T-cell (primary cell): ENCODE results near the gene INTS1. TPM values are rescaled to one million over a fixed set of nuclear protein-coding genes. Genes with fewer than 3 reads are reported as not detected.

Source experiments
- ATAC-seq, 4 experiments: fragments of 200-7000 bp in 3 of 4; fragments of 150-1000 bp in 1 of 4; cut with Tn5 transposase; replicated peaks in 1 of 4; 1 replicate in 3 of 4; 2 replicates in 1 of 4; pipeline ENCODE4 v1.10.0; 2021; ENCODE audit warnings: moderate library complexity in 3 of 4, mild to moderate bottlenecking in 2 of 4, moderate number of reproducible peaks in 1 of 4
- CTCF ChIA-PET, 2 donors: fragments of 300-600 bp; sonication (Branson Sonifier 250); formaldehyde crosslinking; loops; one replicate each; lab custom pipeline; 2022; ENCODE audit warnings: antibody characterized with exemption in 2 of 2; lab: Charles Lee
- POLR2A ChIA-PET, 2 donors: fragments of 300-600 bp; sonication (Branson Sonifier 250); formaldehyde crosslinking; loops; one replicate each; lab custom pipeline; 2022; ENCODE audit warnings: antibody characterized with exemption in 2 of 2; lab: Charles Lee
- DNase-seq, 35 experiments: peaks; one replicate each; pipeline versions ENCODE4 v3.0.0 to v3.0.0-alpha.2; 2013 to 2023
- H3K27ac ChIP-seq: one replicate; pipeline ENCODE4 v1.5.1; 2013; ENCODE audit warnings: low read length
- H3K27me3 ChIP-seq, 2 experiments: replicated peaks in 1 of 2; 1 replicate in 1 of 2; 2 replicates in 1 of 2; pipeline versions ENCODE4 v1.6.1 to v1.7.0; 2013; ENCODE audit warnings: low read length in 1 of 2, mixed read lengths in 1 of 2; ENCODE audit not compliant: control insufficient read depth in 2 of 2, insufficient read depth in 2 of 2; ENCODE audit errors: extremely low read depth in 1 of 2
- H3K36me3 ChIP-seq, 2 donors: 1 replicate in 1 of 2; 2 replicates in 1 of 2; pipeline versions ENCODE4 v1.6.1 to v1.7.0; 2013; ENCODE audit warnings: low read length in 1 of 2; ENCODE audit not compliant: control insufficient read depth in 2 of 2, insufficient read depth in 1 of 2; ENCODE audit errors: extremely low read depth in 1 of 2
- H3K4me1 ChIP-seq, 2 experiments: 1 replicate in 1 of 2; 2 replicates in 1 of 2; pipeline versions ENCODE4 v1.6.1 to v1.7.0; 2013; ENCODE audit warnings: low read length in 2 of 2, mixed read lengths in 1 of 2; ENCODE audit not compliant: insufficient read depth in 2 of 2, control insufficient read depth in 1 of 2; ENCODE audit errors: extremely low read depth in 1 of 2
- H3K4me3 ChIP-seq, 2 donors: 1 replicate in 1 of 2; 2 replicates in 1 of 2; pipeline versions ENCODE4 v1.5.1 to v1.7.0; 2013; ENCODE audit warnings: mild to moderate bottlenecking in 2 of 2, low read length in 1 of 2, moderate library complexity in 1 of 2; ENCODE audit not compliant: control insufficient read depth in 1 of 2; ENCODE audit errors: extremely low read depth in 1 of 2
- H3K9me3 ChIP-seq: 2 replicates; pipeline ENCODE4 v1.7.0; 2013
- H3K27ac Mint-ChIP-seq, 2 donors: one replicate each; pipeline ENCODE4 v1.8.0; 2020 to 2021; ENCODE audit warnings: mild to moderate bottlenecking in 2 of 2, mixed read lengths in 2 of 2
- H3K27me3 Mint-ChIP-seq, 2 donors: one replicate each; pipeline ENCODE4 v1.8.0; 2021 to 2022; ENCODE audit warnings: mixed read lengths in 2 of 2
- H3K36me3 Mint-ChIP-seq: one replicate; pipeline ENCODE4 v1.8.0; 2021; ENCODE audit warnings: mixed read lengths
- H3K4me1 Mint-ChIP-seq, 3 donors: one replicate each; pipeline ENCODE4 v1.8.0; 2020 to 2022; ENCODE audit warnings: mixed read lengths in 3 of 3, mild to moderate bottlenecking in 1 of 3
- H3K4me3 Mint-ChIP-seq, 3 donors: one replicate each; pipeline ENCODE4 v1.8.0; 2020 to 2022; ENCODE audit warnings: mild to moderate bottlenecking in 3 of 3, mixed read lengths in 3 of 3, moderate library complexity in 3 of 3
- H3K9me3 Mint-ChIP-seq, 3 donors: one replicate each; pipeline ENCODE4 v1.8.0; 2020 to 2022; ENCODE audit warnings: mixed read lengths in 3 of 3
- WGBS: methylation state at CpG from one replicate; pipeline ENCODE4 v1.1.5; 2013; ENCODE audit warnings: missing lambda C conversion rate; ENCODE audit not compliant: insufficient coverage; 5-methylcytosine and 5-hydroxymethylcytosine counted together
- total RNA-seq, 35 experiments: library from RNA in 6 of 35; stranded (reverse) in 6 of 35; fragments of 120-200 nt in 1 of 35; gene quantifications; one replicate each; pipeline versions ENCODE4 v1.2.1 to v1.2.4 and lab custom pipeline; 2013 to 2026

INTS1 gene
- total RNA-seq, 5 donors from 2014 or later (not counting 1 experiment from before 2014, with no cell fraction given), result 102 to 147 (median 131) TPM

GRCh38 chr7:1455241-1455939, 48.8 kb downstream of the INTS1 start:
- no peaks in the 10 kb centered on the region for H3K36me3 ChIP-seq
- DNase-seq (no peak), ATAC-seq (no peak)
- no peak overlapping the region for H3K27ac ChIP-seq
- no peak overlapping the region for H3K4me3 ChIP-seq
- peaks cover 7 to 24% of the 10 kb centered on the region in 2 experiments for H3K4me1 ChIP-seq
- no peaks in the 10 kb centered on the region for H3K36me3 Mint-ChIP-seq
- H3K4me1 Mint-ChIP-seq, result peaks cover 4 to 15% (median 9%) of the 10 kb centered on the region in 3 donors
- H3K27me3 Mint-ChIP-seq, result no peaks in the 10 kb centered on the region
- H3K9me3 ChIP-seq, result no peaks in the 10 kb centered on the region
- 89% methylated on average over 23 of the region's 26 CpGs for WGBS
- CTCF ChIA-PET, result no interaction called here
- H3K4me3 Mint-ChIP-seq, result no peak overlapping the region
- H3K27ac Mint-ChIP-seq, result no peak overlapping the region
- POLR2A ChIA-PET, result no interaction called here
- no peaks in the 10 kb centered on the region for H3K9me3 Mint-ChIP-seq
- peaks cover 0 to 22% of the 10 kb centered on the region in 2 experiments for H3K27me3 ChIP-seq

GRCh38 chr7:1454542-1454941, 49.6 kb downstream of the INTS1 start:
- no peak overlapping the region for H3K27ac Mint-ChIP-seq
- ATAC-seq, result no peak
- H3K9me3 Mint-ChIP-seq, result no peaks in the 10 kb centered on the region
- H3K27me3 Mint-ChIP-seq, result no peaks in the 10 kb centered on the region
- no peak overlapping the region for H3K4me3 Mint-ChIP-seq
- POLR2A ChIA-PET, result no interaction called here
- no peaks in the 10 kb centered on the region for H3K36me3 Mint-ChIP-seq
- H3K9me3 ChIP-seq, result no peaks in the 10 kb centered on the region
- peaks cover 7 to 18% of the 10 kb centered on the region in 2 experiments for H3K4me1 ChIP-seq
- no peak overlapping the region for H3K4me3 ChIP-seq
- CTCF ChIA-PET, result no interaction called here
- no peak overlapping the region for H3K27ac ChIP-seq
- peaks cover 0 to 22% of the 10 kb centered on the region in 2 experiments for H3K27me3 ChIP-seq
- no peaks in the 10 kb centered on the region for H3K36me3 ChIP-seq
- 70% methylated on average over 11 of the region's 14 CpGs for WGBS
- peaks cover 4 to 11% (median 6%) of the 10 kb centered on the region in 3 donors for H3K4me1 Mint-ChIP-seq
- DNase-seq, result no peak

- no peak for ATAC-seq
- Histone ChIP-seq H3K27ac (no peak overlapping the region), H3K4me1 (no peaks in the 10 kb centered on the region), H3K36me3 (no peaks in the 10 kb centered on the region), H3K9me3 (no peaks in the 10 kb centered on the region), H3K4me3 (no peak overlapping the region), H3K27me3 (peaks cover 0 to 17% of the 10 kb centered on the region in 2 experiments)
- Mint-ChIP-seq H3K27ac (no peak overlapping the region), H3K4me1 (peaks cover 0 to 2% (median 0%) of the 10 kb centered on the region in 3 donors), H3K36me3 (no peaks in the 10 kb centered on the region), H3K4me3 (no peak overlapping the region), H3K27me3 (no peaks in the 10 kb centered on the region), H3K9me3 (no peaks in the 10 kb centered on the region)
- no peak for DNase-seq
- ChIA-PET CTCF (interaction anchor here (0.6 kb wide), 3 partner anchors 20 to 609 kb away, joined by 4 to 6 read pairs (median 4); no protein-coding TSS in a partner anchor), POLR2A (no interaction called here)
- 87% methylated on average over 17 of the region's 19 CpGs for WGBS
Observed at GRCh38 chr7:1452205-1452604, 52.0 kb downstream of the INTS1 start.

GRCh38 chr7:1450987-1451386, 53.2 kb downstream of the INTS1 start:
- Mint-ChIP-seq H3K36me3 (no peaks in the 10 kb centered on the region), H3K9me3 (no peaks in the 10 kb centered on the region), H3K27me3 (no peaks in the 10 kb centered on the region), H3K4me1 (no peaks in the 10 kb centered on the region), H3K4me3 (no peak overlapping the region), H3K27ac (no peak overlapping the region)
- Histone ChIP-seq H3K36me3 (no peaks in the 10 kb centered on the region), H3K27me3 (peaks cover 0 to 12% of the 10 kb centered on the region in 2 experiments), H3K4me3 (no peak overlapping the region), H3K4me1 (no peaks in the 10 kb centered on the region), H3K27ac (no peak overlapping the region), H3K9me3 (no peaks in the 10 kb centered on the region)
- CTCF ChIA-PET, result interaction anchor here in 1 of 2 donors (0.6 kb wide), 1 partner anchor 248 kb away, joined by 4 read pairs; no protein-coding TSS in a partner anchor
- POLR2A ChIA-PET, result no interaction called here
- DNase-seq (no peak), ATAC-seq (no peak)
- WGBS, result 88% methylated on average over 9 of the region's 11 CpGs

GRCh38 chr7:1450431-1450830, 53.8 kb downstream of the INTS1 start:
- POLR2A ChIA-PET, result no interaction called here
- Histone ChIP-seq H3K4me1 (no peaks in the 10 kb centered on the region), H3K9me3 (no peaks in the 10 kb centered on the region), H3K4me3 (no peak overlapping the region), H3K27me3 (peaks cover 0 to 9% of the 10 kb centered on the region in 2 experiments), H3K27ac (no peak overlapping the region), H3K36me3 (no peaks in the 10 kb centered on the region)
- 81% methylated on average over 10 of the region's 18 CpGs for WGBS
- DNase-seq (no peak), ATAC-seq (no peak)
- no peak overlapping the region for H3K27ac Mint-ChIP-seq
- CTCF ChIA-PET, result no interaction called here
- no peaks in the 10 kb centered on the region for H3K27me3 Mint-ChIP-seq
- no peaks in the 10 kb centered on the region for H3K36me3 Mint-ChIP-seq
- H3K9me3 Mint-ChIP-seq, result no peaks in the 10 kb centered on the region
- no peak overlapping the region for H3K4me3 Mint-ChIP-seq
- no peaks in the 10 kb centered on the region for H3K4me1 Mint-ChIP-seq

GRCh38 chr7:1449951-1450350, 54.2 kb downstream of the INTS1 start:
- H3K27ac ChIP-seq, result no peak overlapping the region
- Mint-ChIP-seq H3K4me3 (no peak overlapping the region), H3K4me1 (no peaks in the 10 kb centered on the region), H3K27me3 (no peaks in the 10 kb centered on the region), H3K36me3 (no peaks in the 10 kb centered on the region), H3K27ac (no peak overlapping the region), H3K9me3 (no peaks in the 10 kb centered on the region)
- peaks cover 0 to 5% of the 10 kb centered on the region in 2 experiments for H3K27me3 ChIP-seq
- H3K4me3 ChIP-seq, result no peak overlapping the region
- WGBS, result 88% methylated on average over 5 of the region's 11 CpGs
- no peaks in the 10 kb centered on the region for H3K36me3 ChIP-seq
- ATAC-seq, result no peak
- H3K9me3 ChIP-seq, result no peaks in the 10 kb centered on the region
- POLR2A ChIA-PET, result no interaction called here
- H3K4me1 ChIP-seq, result no peaks in the 10 kb centered on the region
- DNase-seq, result no peak
- CTCF ChIA-PET, result no interaction called here
